ENCODE results near the gene SIRT6.
"Not testable (repeated sequence)": the region's sequence is repeated elsewhere in the genome, so short reads cannot be mapped to it uniquely, and the experiment has no call there.

Gene SIRT6

GRCh38 chr19:4138445-4138844, 43.9 kb downstream of the SIRT6 start:
- H3K36me3 ChIP-seq (ENCODE audit: control insufficient read depth, insufficient read depth, low read length) = no peaks in the 10 kb centered on the region
- H3K4me1 ChIP-seq (ENCODE audit: control insufficient read depth, insufficient read depth, low read length) = peaks cover 18% of the 10 kb centered on the region
- no peaks in the 10 kb centered on the region for H3K9me3 ChIP-seq (ENCODE audit: control insufficient read depth, low read length)
- H3K9ac ChIP-seq (ENCODE audit: low read length) = no peak overlapping the region
- H3K4me3 ChIP-seq (ENCODE audit: low read length) = no peak overlapping the region
- H3K27me3 ChIP-seq (ENCODE audit: control insufficient read depth, insufficient read depth, low read length) = no peaks in the 10 kb centered on the region

- Histone ChIP-seq H3K9ac (ENCODE audit: low read length) (no peak overlapping the region), H3K36me3 (ENCODE audit: control insufficient read depth, insufficient read depth, low read length) (no peaks in the 10 kb centered on the region), H3K4me3 (ENCODE audit: low read length) (no peak overlapping the region), H3K4me1 (ENCODE audit: control insufficient read depth, insufficient read depth, low read length) (peaks cover 18% of the 10 kb centered on the region), H3K9me3 (ENCODE audit: control insufficient read depth, low read length) (no peaks in the 10 kb centered on the region), H3K27me3 (ENCODE audit: control insufficient read depth, insufficient read depth, low read length) (no peaks in the 10 kb centered on the region)
Measured at GRCh38 chr19:4136680-4137088, 45.7 kb downstream of the SIRT6 start.

- not testable (repeated sequence) for H3K4me3 ChIP-seq (ENCODE audit: low read length); H3K9ac ChIP-seq (ENCODE audit: low read length); H3K36me3 ChIP-seq (ENCODE audit: control insufficient read depth, insufficient read depth, low read length); H3K9me3 ChIP-seq (ENCODE audit: control insufficient read depth, low read length); H3K27me3 ChIP-seq (ENCODE audit: control insufficient read depth, insufficient read depth, low read length)
- peaks cover 19% of the 10 kb centered on the region for H3K4me1 ChIP-seq (ENCODE audit: control insufficient read depth, insufficient read depth, low read length)
Measured at GRCh38 chr19:4135386-4135785, 47.0 kb downstream of the SIRT6 start.

- no peaks in the 10 kb centered on the region for H3K36me3 ChIP-seq (ENCODE audit: control insufficient read depth, insufficient read depth, low read length)
- H3K9ac ChIP-seq (ENCODE audit: low read length) = no peak overlapping the region
- no peak overlapping the region for H3K4me3 ChIP-seq (ENCODE audit: low read length)
- peaks cover 10% of the 10 kb centered on the region for H3K4me1 ChIP-seq (ENCODE audit: control insufficient read depth, insufficient read depth, low read length)
- no peaks in the 10 kb centered on the region for H3K9me3 ChIP-seq (ENCODE audit: control insufficient read depth, low read length)
- H3K27me3 ChIP-seq (ENCODE audit: control insufficient read depth, insufficient read depth, low read length) = no peaks in the 10 kb centered on the region
Measured at GRCh38 chr19:4134351-4134750, 48.0 kb downstream of the SIRT6 start.

- no peak overlapping the region for H3K4me3 ChIP-seq (ENCODE audit: low read length)
- no peaks in the 10 kb centered on the region for H3K9me3 ChIP-seq (ENCODE audit: control insufficient read depth, low read length)
- H3K27me3 ChIP-seq (ENCODE audit: control insufficient read depth, insufficient read depth, low read length) = no peaks in the 10 kb centered on the region
- H3K9ac ChIP-seq (ENCODE audit: low read length) = no peak overlapping the region
- H3K4me1 ChIP-seq (ENCODE audit: control insufficient read depth, insufficient read depth, low read length) = peaks cover 10% of the 10 kb centered on the region
- H3K36me3 ChIP-seq (ENCODE audit: control insufficient read depth, insufficient read depth, low read length) = no peaks in the 10 kb centered on the region
Measured at GRCh38 chr19:4130744-4131438, 51.5 kb downstream of the SIRT6 start.

GRCh38 chr19:4129050-4129449, 53.3 kb downstream of the SIRT6 start:
- peaks cover 16% of the 10 kb centered on the region for H3K4me1 ChIP-seq (ENCODE audit: control insufficient read depth, insufficient read depth, low read length)
- H3K9me3 ChIP-seq (ENCODE audit: control insufficient read depth, low read length); H3K27me3 ChIP-seq (ENCODE audit: control insufficient read depth, insufficient read depth, low read length); H3K36me3 ChIP-seq (ENCODE audit: control insufficient read depth, insufficient read depth, low read length); H3K4me3 ChIP-seq (ENCODE audit: low read length); H3K9ac ChIP-seq (ENCODE audit: low read length): not testable (repeated sequence)

- H3K27me3 ChIP-seq (ENCODE audit: control insufficient read depth, insufficient read depth, low read length); H3K4me3 ChIP-seq (ENCODE audit: low read length); H3K9me3 ChIP-seq (ENCODE audit: control insufficient read depth, low read length); H3K36me3 ChIP-seq (ENCODE audit: control insufficient read depth, insufficient read depth, low read length); H3K9ac ChIP-seq (ENCODE audit: low read length): not testable (repeated sequence)
- peaks cover 26% of the 10 kb centered on the region for H3K4me1 ChIP-seq (ENCODE audit: control insufficient read depth, insufficient read depth, low read length)
Measured at GRCh38 chr19:4127322-4127721, 55.0 kb downstream of the SIRT6 start.

DNA sequence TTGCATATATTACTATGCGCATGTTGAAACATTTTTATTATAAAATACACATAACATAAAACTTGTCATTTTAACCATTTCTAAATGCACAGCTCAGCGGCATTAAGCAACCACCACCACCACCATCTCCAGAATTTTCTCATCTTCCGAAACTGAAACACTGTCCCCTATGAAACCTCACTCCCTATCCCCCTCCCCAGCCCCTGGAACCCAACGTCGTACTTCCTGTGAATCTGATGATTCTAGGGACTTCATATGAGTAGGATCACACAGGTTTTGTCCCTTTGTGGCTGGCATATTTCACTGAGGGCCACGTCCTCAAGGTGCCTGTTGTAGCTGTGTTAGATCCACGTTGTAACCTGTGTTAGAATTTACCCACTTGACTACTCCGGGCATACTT, 57.7 kb downstream of the SIRT6 start:
- Histone ChIP-seq H3K4me1 (ENCODE audit: control insufficient read depth, insufficient read depth, low read length) (peaks cover 16% of the 10 kb centered on the region), H3K9ac (ENCODE audit: low read length) (no peak overlapping the region), H3K36me3 (ENCODE audit: control insufficient read depth, insufficient read depth, low read length) (no peaks in the 10 kb centered on the region), H3K9me3 (ENCODE audit: control insufficient read depth, low read length) (no peaks in the 10 kb centered on the region), H3K4me3 (ENCODE audit: low read length) (no peak overlapping the region), H3K27me3 (ENCODE audit: control insufficient read depth, insufficient read depth, low read length) (no peaks in the 10 kb centered on the region)

Data from mucosa of stomach (tissue), 1 donor.